ENCODE results near the gene FGF19.

- TF ChIP-seq CTCF (IDR thresholded peaks at IDR 0.05) (no peak), POLR2A (IDR thresholded peaks at IDR 0.05) (no peak)
Observed at GRCh38 chr11:69694781-69695180, 9.0 kb downstream of the FGF19 start.

Measured in transverse colon (tissue), 3 donors.